Spleen (tissue), 11 donors: Measurements from ENCODE around the gene PUM2. TPM values are rescaled to one million over a fixed set of nuclear protein-coding genes. Genes with fewer than 3 reads are reported as not detected.

ENCODE experiments used
- DNase-seq: peaks from one replicate; pipeline ENCODE4 v3.0.0-alpha.2; 2020
- H3K27ac ChIP-seq, 8 donors: fragments of 200-600 bp; sonication (generic) in 7 of 8; 1 replicate in 4 of 8; 2 replicates in 4 of 8; pipeline versions ENCODE4 v1.5.0 to v1.8.0; 2016 to 2021; ENCODE audit warnings: inconsistent platforms in 4 of 8, mild to moderate bottlenecking in 4 of 8, moderate library complexity in 1 of 8
- H3K27me3 ChIP-seq, 7 donors: fragments of 200-600 bp; sonication (generic) in 6 of 7; replicated peaks in 1 of 7; 1 replicate in 4 of 7; 2 replicates in 3 of 7; pipeline versions ENCODE4 v1.5.0 to v1.8.0; 2016 to 2021; ENCODE audit warnings: inconsistent platforms in 3 of 7, mild to moderate bottlenecking in 1 of 7
- H3K36me3 ChIP-seq, 6 donors: fragments of 200-600 bp; sonication (generic) in 5 of 6; 1 replicate in 4 of 6; 2 replicates in 2 of 6; pipeline versions ENCODE4 v1.5.0 to v1.8.0; 2016 to 2021; ENCODE audit warnings: inconsistent platforms in 2 of 6
- H3K4me1 ChIP-seq, 6 donors: fragments of 200-600 bp; sonication (generic) in 5 of 6; 1 replicate in 3 of 6; 2 replicates in 3 of 6; pipeline versions ENCODE4 v1.5.0 to v1.8.0; 2016 to 2021; ENCODE audit warnings: inconsistent platforms in 3 of 6
- H3K4me3 ChIP-seq, 8 donors: fragments of 200-600 bp; sonication (generic) in 7 of 8; 1 replicate in 4 of 8; 2 replicates in 4 of 8; pipeline versions ENCODE4 v1.5.0 to v1.8.0; 2016 to 2021; ENCODE audit warnings: inconsistent platforms in 4 of 8, mild to moderate bottlenecking in 4 of 8, moderate library complexity in 2 of 8
- H3K9me3 ChIP-seq, 8 donors: fragments of 200-600 bp; sonication (generic) in 7 of 8; 1 replicate in 4 of 8; 2 replicates in 4 of 8; pipeline versions ENCODE4 v1.5.0 to v1.8.0; 2016 to 2021; ENCODE audit warnings: inconsistent platforms in 4 of 8
- CTCF ChIP-seq, 11 experiments: fragments of 200-600 bp in 7 of 11; fragments of 450-650 bp in 4 of 11; sonication (generic) in 4 of 11; IDR thresholded peaks in 8 of 11; conservative IDR thresholded peaks in 3 of 11; 1 replicate in 7 of 11; 2 replicates in 4 of 11; pipeline versions ENCODE4 v1.4.0 to v1.8.0; 2016 to 2021; ENCODE audit warnings: antibody characterized with exemption in 11 of 11, inconsistent platforms in 4 of 11, mild to moderate bottlenecking in 1 of 11
- POLR2A ChIP-seq, 3 donors: fragments of 450-650 bp; IDR thresholded peaks; one replicate each; pipeline ENCODE4 v1.5.1; 2017; ENCODE audit warnings: antibody characterized with exemption in 3 of 3, mild to moderate bottlenecking in 1 of 3
- POLR2AphosphoS5 ChIP-seq, 3 donors: sonication (generic); formaldehyde crosslinking; IDR thresholded peaks; one replicate each; pipeline ENCODE4 v1.5.1; 2017; ENCODE audit warnings: antibody characterized with exemption in 3 of 3
- WGBS, 5 donors: extraction: QIAGEN DNeasy Blood & Tissue Kit in 3 of 5; methylation state at CpG; one replicate each; pipeline versions ENCODE4 v1.1.5 to v1.1.7; 2013 to 2018; 5-methylcytosine and 5-hydroxymethylcytosine counted together
- intact Hi-C: fragments of 100-400 bp; cut with DNase I; formaldehyde crosslinking; loops from one replicate; pipeline ENCODE4 v1.15.0; 2023; ENCODE audit warnings: low total_unique reads
- polyA plus RNA-seq, 3 donors: library from polyadenylated mRNA; stranded (reverse); fragments of 200-250 nt; gene quantifications; one replicate each; pipeline ENCODE4 v1.2.1, GENCODE V29; 2013
- total RNA-seq, 7 donors: library from RNA; depleted of rRNA in 3 of 7; stranded (reverse); fragments of >200 nt in 3 of 7; fragmentation: NEBNext Ultra II Directional in 4 of 7; extraction: Animal tissue kit (Norgen Biotek cat#: 25700) in 4 of 7; gene quantifications; one replicate each; pipeline versions ENCODE4 v1.1.0 to v1.2.1, GENCODE V29; 2016 to 2021
- donor health status: healthy with polysubstance abuse.
- donor health status: DM: no; HTN: no; CAD: no; lungs with moderate emphysema.
- donor health status: DM: no; HTN: no; CAD: no.
- donor health status: Bipolar disorder and iron deficiency.
- donor health status: healthy.
- donor health status: DM: no; HTN: no; CAD: no.
- donor health status: DM: yes; HTN: yes; CAD: no.

The PUM2 gene
- total and polyA plus RNA-seq, 10 donors, result 29.2 to 137 (median 91.0) TPM

- DNase-seq, result no peak
- H3K36me3 ChIP-seq, result peaks cover 0 to 6% (median 0%) of the 10 kb centered on the region in 6 donors
- H3K27me3 ChIP-seq, result no peaks in the 10 kb centered on the region
- H3K27ac ChIP-seq, result peak overlapping the region in 6 of 8 donors; percentile 87 to 98 (median 97)
- H3K4me1 ChIP-seq, result peaks cover 21 to 45% (median 34%) of the 10 kb centered on the region in 6 donors
- no peaks in the 10 kb centered on the region for H3K9me3 ChIP-seq
- intact Hi-C loops, result no loop called here
- H3K4me3 ChIP-seq, result no peak overlapping the region
- 88 to 96% (median 90%) methylated on average over 5 of the region's 5 CpGs for WGBS, 5 donors
- TF ChIP-seq CTCF (IDR thresholded peaks at IDR 0.05 in 8 of 11, conservative IDR thresholded peaks at IDR 0.05 in 3 of 11), result no peak
- no peak for TF ChIP-seq POLR2AphosphoS5 (IDR thresholded peaks at IDR 0.05)
- TF ChIP-seq POLR2A (IDR thresholded peaks at IDR 0.05), result no peak
Observed at GRCh38 chr2:20352581-20353216, 2.1 kb upstream of the PUM2 start.

GRCh38 chr2:20352230-20352578, 1.6 kb upstream of the PUM2 start:
- DNase-seq, result no peak
- H3K27me3 ChIP-seq, result no peaks in the 10 kb centered on the region
- H3K36me3 ChIP-seq, result peaks cover 0 to 9% (median 0%) of the 10 kb centered on the region in 6 donors
- H3K4me1 ChIP-seq, result peaks cover 26 to 50% (median 39%) of the 10 kb centered on the region in 6 donors
- intact Hi-C loops, result no loop called here
- H3K4me3 ChIP-seq, result peak overlapping the region in 2 of 8 donors; percentile 83 to 93
- WGBS, 5 donors, result 47 to 69% (median 67%) methylated on average over 4 of the region's 4 CpGs
- peak overlapping the region in 7 of 8 donors; percentile 87 to 98 (median 97) for H3K27ac ChIP-seq
- H3K9me3 ChIP-seq, result no peaks in the 10 kb centered on the region
- TF ChIP-seq POLR2AphosphoS5 (IDR thresholded peaks at IDR 0.05) (no peak), POLR2A (IDR thresholded peaks at IDR 0.05) (no peak), CTCF (IDR thresholded peaks at IDR 0.05 in 8 of 11, conservative IDR thresholded peaks at IDR 0.05 in 3 of 11) (no peak)

- H3K9me3 ChIP-seq, result no peaks in the 10 kb centered on the region
- intact Hi-C loops, result no loop called here
Observed at GRCh38 chr2:20351555-20352229, 1.0 kb upstream of the PUM2 start.

More at GRCh38 chr2:20351555-20352229, 1.0 kb upstream of the PUM2 start:
- TF ChIP-seq POLR2AphosphoS5 (IDR thresholded peaks at IDR 0.05) (no peak), CTCF (IDR thresholded peaks at IDR 0.05 in 8 of 11, conservative IDR thresholded peaks at IDR 0.05 in 3 of 11) (no peak), POLR2A (IDR thresholded peaks at IDR 0.05) (no peak)
- no peak for DNase-seq
- WGBS, 5 donors, result 14 to 20% (median 17%) methylated on average over 13 of the region's 13 CpGs
- Histone ChIP-seq H3K27ac (peak overlapping the region; percentile 87 to 98 (median 97)), H3K4me3 (peak overlapping the region; percentile 79 to 97 (median 91)), H3K27me3 (no peaks in the 10 kb centered on the region), H3K4me1 (peaks cover 31 to 55% (median 44%) of the 10 kb centered on the region in 6 donors), H3K36me3 (peaks cover 0 to 9% (median 0%) of the 10 kb centered on the region in 6 donors)
